GM18505 (cell line): ENCODE measurements around the gene SLC16A3.
"Not testable (repeated sequence)": the region's sequence is repeated elsewhere in the genome, so short reads cannot be mapped to it uniquely, and the experiment has no call there.

Experiments
- ATAC-seq: cut with Tn5 transposase; IDR thresholded peaks from one replicate; pipeline ENCODE4 v1.9.1; 2021; ENCODE audit not compliant: unreplicated experiment
- POLR2A ChIP-seq: IDR thresholded peaks from 4 replicates; pipeline ENCODE4 v1.6.1; 2011; ENCODE audit warnings: borderline replicate concordance; ENCODE audit not compliant: insufficient read depth, insufficient read length; ENCODE audit errors: extremely low read depth

The SLC16A3 gene

GRCh38 chr17:82255402-82255972, 26.6 kb downstream of the SLC16A3 start:
- no peak for ATAC-seq
- TF ChIP-seq POLR2A, result no peak

DNA sequence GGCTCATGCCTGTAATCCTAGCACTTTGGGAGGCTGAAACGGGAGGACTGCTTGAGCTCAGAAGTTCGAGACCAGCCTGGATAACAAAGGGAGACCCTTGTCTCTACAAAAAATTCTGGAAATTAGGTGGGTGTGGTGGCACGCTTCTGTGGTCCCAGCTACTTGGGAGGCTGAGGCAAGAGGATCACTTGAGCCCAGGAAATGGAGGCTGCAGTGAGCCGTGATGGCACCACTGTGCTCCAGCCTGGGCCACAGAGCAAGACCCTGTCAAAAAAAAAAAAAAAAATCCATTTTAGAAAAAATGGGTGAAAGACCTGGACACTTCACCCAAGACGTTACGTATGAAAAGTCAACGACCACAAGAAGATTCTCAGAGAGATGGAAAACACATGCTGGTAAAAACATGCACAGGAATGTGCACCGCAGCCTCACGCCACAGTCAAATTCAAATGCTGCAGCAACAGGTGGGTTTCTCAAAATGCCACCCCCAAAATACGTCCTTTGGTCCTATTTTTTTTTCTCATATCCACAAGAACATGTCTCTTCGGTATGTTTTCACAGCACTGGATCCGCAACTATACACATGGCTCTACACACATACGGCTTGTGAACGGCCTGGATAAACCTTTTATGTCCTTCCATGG, 27.5 kb downstream of the SLC16A3 start:
- TF ChIP-seq POLR2A, result no peak
- no peak for ATAC-seq

GRCh38 chr17:82257473-82257872, 28.6 kb downstream of the SLC16A3 start:
- TF ChIP-seq POLR2A, result no peak
- no peak for ATAC-seq

- ATAC-seq, result no peak
- no peak for TF ChIP-seq POLR2A
These were observed 29.7 kb downstream of the SLC16A3 start for GRCh38 chr17:82258555-82258954.

DNA sequence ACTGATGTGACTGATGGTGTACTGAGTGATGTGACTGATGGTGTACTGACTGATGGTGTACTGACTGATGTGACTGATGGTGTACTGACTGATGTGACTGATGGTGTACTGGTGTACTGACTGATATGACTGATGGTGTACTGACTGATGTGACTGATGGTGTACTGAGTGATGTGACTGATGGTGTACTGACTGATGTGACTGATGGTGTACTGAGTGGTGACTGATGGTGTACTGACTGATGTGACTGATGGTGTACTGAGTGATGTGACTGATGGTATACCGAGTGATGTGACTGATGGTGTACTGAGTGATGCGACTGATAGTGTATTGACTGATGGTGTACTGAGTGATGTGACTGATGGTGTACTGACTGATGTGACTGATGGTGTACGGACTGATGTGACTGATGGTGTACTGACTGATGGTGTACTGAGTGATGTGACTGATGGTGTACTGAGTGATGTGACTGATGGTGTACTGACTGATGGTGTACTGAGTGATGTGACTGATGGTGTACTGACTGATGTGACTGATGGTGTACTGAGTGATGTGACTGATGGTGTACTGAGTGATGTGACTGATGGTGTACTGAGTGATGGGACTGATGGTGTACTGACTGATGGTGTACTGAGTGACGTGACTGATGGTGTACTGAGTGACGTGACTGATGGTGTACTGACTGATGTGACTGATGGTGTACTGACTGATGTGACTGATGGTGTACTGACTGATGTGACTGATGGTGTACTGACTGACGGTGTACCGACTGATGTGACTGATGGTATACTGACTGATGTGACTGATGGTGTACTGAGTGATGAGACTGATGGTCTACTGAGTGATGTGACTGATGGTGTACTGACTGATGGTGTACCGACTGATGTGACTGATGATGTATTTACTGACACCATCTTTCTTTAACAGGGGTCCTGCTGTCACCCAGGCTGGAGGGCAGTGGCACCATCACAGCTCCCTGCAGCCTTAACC, 31.4 kb downstream of the SLC16A3 start:
- not testable (repeated sequence) for ATAC-seq

GRCh38 chr17:82262344-82262743, 33.5 kb downstream of the SLC16A3 start:
- TF ChIP-seq POLR2A, result no peak
- no peak for ATAC-seq

- ATAC-seq, result no peak
- no peak for TF ChIP-seq POLR2A
These were observed 34.8 kb downstream of the SLC16A3 start for GRCh38 chr17:82263641-82264040.

DNA sequence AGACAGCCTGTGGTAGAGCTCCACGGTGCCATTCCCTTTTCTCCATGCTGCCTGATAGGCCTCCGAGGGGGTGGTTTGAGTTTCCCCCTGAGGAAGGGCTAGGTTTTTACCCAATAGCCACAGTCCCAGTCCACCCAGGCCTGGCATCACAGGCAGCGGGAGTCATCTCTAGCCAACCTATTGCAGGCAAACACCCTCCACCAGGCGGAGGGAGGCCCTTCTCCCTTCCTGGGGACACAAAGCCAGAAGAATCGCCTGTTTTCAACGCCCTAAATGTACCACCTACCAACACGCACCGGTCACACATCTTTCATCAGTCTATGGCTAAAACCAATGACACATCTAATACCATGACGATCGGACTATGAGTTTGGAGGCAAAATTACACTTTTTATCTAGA, 37.3 kb downstream of the SLC16A3 start:
- ATAC-seq, result no peak
- no peak for TF ChIP-seq POLR2A

GRCh38 chr17:82267575-82268379, 38.9 kb downstream of the SLC16A3 start:
- TF ChIP-seq POLR2A, result no peak
- no peak for ATAC-seq

DNA sequence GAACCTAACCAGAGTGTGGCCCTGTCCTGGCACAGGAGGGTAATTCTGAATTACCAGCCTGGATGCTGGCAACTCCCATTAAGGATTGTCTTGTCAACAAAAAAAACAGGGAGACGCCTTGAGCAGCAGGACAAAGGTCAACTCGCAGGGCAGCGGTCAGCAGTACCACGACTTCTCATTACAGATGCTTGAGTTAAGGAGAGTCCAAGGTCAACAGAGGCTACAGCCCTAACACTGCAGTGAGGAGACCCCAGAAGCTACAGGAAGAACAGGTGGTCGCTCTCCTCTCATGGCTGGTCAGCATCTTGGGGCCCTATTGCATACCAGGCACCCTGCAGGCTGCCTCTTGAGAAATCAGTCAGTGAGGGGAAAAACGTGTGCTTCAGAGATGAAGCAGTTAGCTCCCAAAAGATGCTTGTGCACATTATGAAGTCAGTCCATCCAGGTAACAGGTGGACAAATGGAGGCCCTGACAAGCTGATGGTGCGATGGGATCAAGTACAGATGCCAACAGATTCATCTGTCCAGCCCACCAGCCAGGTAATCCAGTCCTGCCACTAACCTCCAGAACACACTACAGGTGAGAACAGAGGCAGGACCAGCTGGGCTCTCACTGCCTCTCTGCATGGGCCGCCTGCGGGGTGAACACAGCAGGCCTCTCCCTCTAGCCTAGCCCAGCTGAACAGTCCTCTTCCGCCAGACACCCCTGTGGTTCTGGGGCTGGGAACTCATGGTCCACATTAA, 40.5 kb downstream of the SLC16A3 start:
- ATAC-seq, result no peak
- TF ChIP-seq POLR2A, result no peak

- no peak for ATAC-seq
These were observed 41.1 kb downstream of the SLC16A3 start for GRCh38 chr17:82269882-82270500.

GRCh38 chr17:82270651-82271050, 41.8 kb downstream of the SLC16A3 start:
- no peak for TF ChIP-seq POLR2A
- ATAC-seq, result no peak

More at GRCh38 chr17:82269882-82270500, 41.1 kb downstream of the SLC16A3 start:
- no peak for TF ChIP-seq POLR2A
